Measurements from ENCODE around the gene SEC31B. TPM values are rescaled to one million over a fixed set of nuclear protein-coding genes. Genes with fewer than 3 reads are reported as not detected.

The SEC31B gene
- total RNA-seq, 2 donors from 2014 or later: 9.0 to 13.6 TPM

GRCh38 chr10:100438674-100439315 lies 80.9 kb downstream of the SEC31B start:
- Mint-ChIP-seq H3K4me3 (no peak overlapping the region), H3K4me1 (no peaks in the 10 kb centered on the region), H3K27ac (no peak overlapping the region), H3K36me3 (ENCODE audit: low read depth) (no peaks in the 10 kb centered on the region), H3K27me3 (ENCODE audit: insufficient read depth) (peaks cover 27% of the 10 kb centered on the region), H3K9me3 (no peaks in the 10 kb centered on the region)
- Histone ChIP-seq H3K4me3 (ENCODE audit: low read length) (no peak overlapping the region), H3K36me3 (ENCODE audit: control insufficient read depth, insufficient read depth, low read length) (no peaks in the 10 kb centered on the region), H3K4me1 (ENCODE audit: control insufficient read depth, insufficient read depth, low read length) (no peaks in the 10 kb centered on the region), H3K27ac (ENCODE audit: low read depth, low read length) (no peak overlapping the region), H3K9me3 (ENCODE audit: control insufficient read depth, low read length) (no peaks in the 10 kb centered on the region), H3K27me3 (ENCODE audit: control insufficient read depth, insufficient read depth, low read length, poor library complexity, severe bottlenecking) (peaks cover 10% of the 10 kb centered on the region), H3K9ac (ENCODE audit: extremely low read depth, low read length, poor library complexity, severe bottlenecking) (no peak overlapping the region)
- no peak for TF ChIP-seq CTCF (conservative IDR thresholded peaks at IDR 0.05)
- 94 to 100% methylated on average over 2 to 6 of the region's 6 CpGs for WGBS, 2 experiments (ENCODE audit: insufficient coverage in 1 of 2, insufficient read length in 1 of 2)
- DNase-seq: no peak

Other genes starting within 250 kb of the SEC31B start
- gene BLOC1S2, start 233.2 kb downstream of the SEC31B start, total RNA-seq: 10 to 100 TPM; 25.5 to 26.0 TPM
- not detected for gene PKD2L1, start 189.6 kb downstream of the SEC31B start, total RNA-seq
- gene SCD, start 172.6 kb downstream of the SEC31B start, total RNA-seq: 100 to 1,000 TPM; 369 to 442 TPM
- gene WNT8B, start 56.9 kb downstream of the SEC31B start, total RNA-seq: under 1 TPM in 1 of 2 donors, not detected in 1; 0.13 TPM
- gene NDUFB8, start 10.0 kb upstream of the SEC31B start, total RNA-seq: 100 to 1,000 TPM; 162 to 192 TPM
- gene HIF1AN, start 16.1 kb upstream of the SEC31B start, total RNA-seq: 10 to 100 TPM; 51.8 to 58.8 TPM
- gene PAX2, start 225.7 kb upstream of the SEC31B start, total RNA-seq: under 1 TPM; 0.93 to 0.99 TPM